ENCODE data around the gene TMEM250.

- TF ChIP-seq POLR2AphosphoS5 (IDR thresholded peaks at IDR 0.05) (peak in 2 of 3 donors; percentile 19 to 55), CTCF (IDR thresholded peaks at IDR 0.05 in 8 of 11, conservative IDR thresholded peaks at IDR 0.05 in 3 of 11) (no peak)
Measured at GRCh38 chr9:136137321-136138265, 18.9 kb upstream of the TMEM250 start.
